CD8-positive, alpha-beta memory T cell (primary cell): Measurements from ENCODE around the gene PEX1. TPM values are rescaled to one million over a fixed set of nuclear protein-coding genes. Genes with fewer than 3 reads are reported as not detected.
"Not testable (repeated sequence)": the region's sequence is repeated elsewhere in the genome, so short reads cannot be mapped to it uniquely, and the experiment has no call there.

Experiments
- CTCF ChIA-PET: fragments of 350-600 bp; sonication (Branson Sonifier 250); formaldehyde crosslinking; loops from one replicate; lab custom pipeline; 2021; ENCODE audit warnings: antibody characterized with exemption; lab: Charles Lee
- POLR2A ChIA-PET: fragments of 350-600 bp; sonication (Branson Sonifier 250); formaldehyde crosslinking; loops from one replicate; lab custom pipeline; 2021; ENCODE audit warnings: antibody characterized with exemption; lab: Charles Lee
- DNase-seq, 5 donors: peaks; one replicate each; pipeline versions ENCODE4 v3.0.0 to v3.0.0-alpha.2; 2020 to 2022; ENCODE audit warnings: mixed read lengths in 1 of 5
- H3K27ac ChIP-seq: one replicate; pipeline ENCODE4 v1.7.0; 2013; ENCODE audit warnings: low read depth, mild to moderate bottlenecking, low read length, moderate library complexity
- H3K27me3 ChIP-seq: 2 replicates; pipeline ENCODE4 v1.7.0; 2013; ENCODE audit warnings: low read length, mild to moderate bottlenecking; ENCODE audit not compliant: insufficient read depth, poor library complexity, severe bottlenecking
- H3K36me3 ChIP-seq: 2 replicates; pipeline ENCODE4 v1.7.0; 2013; ENCODE audit warnings: mild to moderate bottlenecking, low read length, moderate library complexity; ENCODE audit not compliant: insufficient read depth
- H3K4me1 ChIP-seq: 2 replicates; pipeline ENCODE4 v1.7.0; 2013; ENCODE audit warnings: mild to moderate bottlenecking, low read length, moderate library complexity; ENCODE audit not compliant: insufficient read depth
- H3K4me3 ChIP-seq: 2 replicates; pipeline ENCODE4 v1.7.0; 2013; ENCODE audit warnings: mild to moderate bottlenecking, low read length
- H3K9me3 ChIP-seq: 2 replicates; pipeline ENCODE4 v1.7.0; 2013; ENCODE audit warnings: mild to moderate bottlenecking, low read length
- H3K27ac Mint-ChIP-seq, 8 donors: one replicate each; pipeline ENCODE4 v1.8.0; 2020 to 2021; ENCODE audit warnings: mixed read lengths in 8 of 8, mild to moderate bottlenecking in 6 of 8, inconsistent platforms in 3 of 8, moderate library complexity in 3 of 8
- H3K27me3 Mint-ChIP-seq, 2 donors: one replicate each; pipeline ENCODE4 v1.8.0; 2020 to 2021; ENCODE audit warnings: mixed read lengths in 2 of 2, mild to moderate bottlenecking in 1 of 2, moderate library complexity in 1 of 2
- H3K36me3 Mint-ChIP-seq, 3 donors: one replicate each; pipeline ENCODE4 v1.8.0; 2020 to 2021; ENCODE audit warnings: mixed read lengths in 3 of 3, inconsistent platforms in 1 of 3, mild to moderate bottlenecking in 1 of 3
- H3K4me1 Mint-ChIP-seq, 3 donors: one replicate each; pipeline ENCODE4 v1.8.0; 2020 to 2021; ENCODE audit warnings: mixed read lengths in 3 of 3, inconsistent platforms in 1 of 3, mild to moderate bottlenecking in 1 of 3
- H3K4me3 Mint-ChIP-seq, 7 donors: one replicate each; pipeline ENCODE4 v1.8.0; 2020 to 2021; ENCODE audit warnings: mixed read lengths in 7 of 7, mild to moderate bottlenecking in 6 of 7, moderate library complexity in 4 of 7, inconsistent platforms in 2 of 7
- H3K9me3 Mint-ChIP-seq, 5 donors: one replicate each; pipeline ENCODE4 v1.8.0; 2020 to 2022; ENCODE audit warnings: mixed read lengths in 5 of 5, mild to moderate bottlenecking in 3 of 5, moderate library complexity in 2 of 5, inconsistent platforms in 1 of 5
- polyA plus RNA-seq: library from polyadenylated mRNA; unstranded; fragments of 300-500 nt; fragmentation: Illumina TruSeq; gene quantifications from one replicate; pipeline ENCODE4 v1.2.3, GENCODE V29; 2021
- total RNA-seq, 2 experiments: library from RNA; stranded (reverse); gene quantifications; one replicate each; pipeline ENCODE4 v1.2.3, GENCODE V29; 2021

The PEX1 gene
- total and polyA plus RNA-seq, 3 experiments from 2014 or later: 9.2 to 18.0 (median 17.8) TPM

DNA sequence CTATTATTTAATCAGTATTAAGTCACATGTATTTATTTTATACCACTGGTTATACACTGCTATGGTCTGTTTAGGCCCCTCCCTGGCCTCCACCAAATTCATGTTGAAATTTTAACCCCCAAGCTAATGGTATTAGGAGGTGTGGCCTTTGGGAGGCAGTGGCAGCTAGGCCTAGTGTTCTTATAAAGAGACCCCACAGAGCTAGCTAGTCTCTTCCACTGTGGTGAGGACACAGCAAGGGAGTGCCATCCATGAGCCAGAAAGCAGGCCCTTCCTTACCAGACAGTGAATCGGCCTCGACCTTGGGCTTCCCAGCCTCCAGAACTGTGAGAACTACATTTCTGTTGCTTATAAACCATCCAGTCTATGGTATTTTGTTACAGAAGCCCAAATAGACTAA lies 28.9 kb upstream of the PEX1 start:
- Mint-ChIP-seq H3K4me1 (no peaks in the 10 kb centered on the region), H3K36me3 (peaks cover 0 to 23% (median 9%) of the 10 kb centered on the region in 3 donors), H3K4me3 (no peak overlapping the region), H3K27me3 (peaks cover 0 to 2% of the 10 kb centered on the region in 2 donors), H3K27ac (peak overlapping the region in 3 of 8 donors; percentile 9 to 65 (median 17)), H3K9me3 (no peaks in the 10 kb centered on the region)
- no peaks in the 10 kb centered on the region for H3K27me3 ChIP-seq
- H3K9me3 ChIP-seq: no peaks in the 10 kb centered on the region
- H3K36me3 ChIP-seq: no peaks in the 10 kb centered on the region
- CTCF ChIA-PET: no interaction called here
- H3K27ac ChIP-seq: no peak overlapping the region
- no peaks in the 10 kb centered on the region for H3K4me1 ChIP-seq
- POLR2A ChIA-PET: no interaction called here
- DNase-seq: no peak
- no peak overlapping the region for H3K4me3 ChIP-seq

DNA sequence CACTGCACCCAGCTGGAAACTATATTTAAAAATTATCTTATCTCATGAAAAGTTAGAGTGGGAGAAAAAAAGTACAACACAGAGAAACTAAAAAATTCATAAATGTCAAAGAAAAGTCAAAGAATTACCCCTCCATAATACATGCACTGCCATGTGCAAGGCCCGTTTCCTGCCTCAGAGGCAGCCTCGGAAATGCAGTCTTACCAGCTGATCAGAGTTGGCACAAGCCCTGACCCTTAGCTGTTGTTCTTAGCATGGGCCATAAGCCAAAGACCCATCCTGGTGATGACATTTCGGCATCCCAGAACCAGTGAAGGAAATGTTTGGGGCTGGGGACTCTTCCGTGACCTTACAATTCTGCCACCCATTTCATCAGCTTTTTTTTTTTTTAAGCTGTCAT lies 21.9 kb upstream of the PEX1 start:
- H3K4me3 ChIP-seq: no peak overlapping the region
- ChIA-PET POLR2A (no interaction called here), CTCF (interaction anchor here (0.9 to 1.0 kb wide), 2 partner anchors 13 to 22 kb away, joined by 3 read pairs; partner anchors contain the start of genes PEX1 and RBM48)
- Mint-ChIP-seq H3K4me3 (no peak overlapping the region), H3K36me3 (no peaks in the 10 kb centered on the region), H3K4me1 (no peaks in the 10 kb centered on the region), H3K27ac (peak overlapping the region in 1 of 8 donors; percentile 75), H3K27me3 (peaks cover 3 to 12% of the 10 kb centered on the region in 2 donors), H3K9me3 (no peaks in the 10 kb centered on the region)
- H3K9me3 ChIP-seq: no peaks in the 10 kb centered on the region
- no peaks in the 10 kb centered on the region for H3K27me3 ChIP-seq
- H3K4me1 ChIP-seq: no peaks in the 10 kb centered on the region
- DNase-seq: no peak
- no peaks in the 10 kb centered on the region for H3K36me3 ChIP-seq
- H3K27ac ChIP-seq: no peak overlapping the region

DNA sequence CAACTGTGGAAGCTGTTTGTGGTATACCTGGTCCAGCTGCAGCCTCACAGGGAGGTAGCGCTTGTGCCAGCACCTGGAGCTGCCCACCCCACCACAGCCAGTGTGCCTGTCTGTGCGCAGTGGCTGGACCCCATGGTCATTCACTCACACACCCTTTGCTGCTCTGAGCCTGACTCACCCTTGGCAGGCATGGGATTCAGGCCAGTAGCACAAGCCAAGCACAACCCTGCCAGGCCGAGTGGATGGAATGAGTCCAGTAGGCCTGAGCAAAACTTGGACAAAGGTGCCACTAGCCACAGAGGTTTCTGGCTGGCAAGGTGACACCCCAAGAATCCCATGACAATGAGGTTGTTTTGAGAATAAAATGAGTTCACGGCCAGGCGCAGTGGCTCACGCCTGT lies 19.3 kb upstream of the PEX1 start:
- Mint-ChIP-seq H3K36me3 (no peaks in the 10 kb centered on the region), H3K4me3 (no peak overlapping the region), H3K27ac (no peak overlapping the region), H3K9me3 (no peaks in the 10 kb centered on the region), H3K27me3 (peaks cover 3 to 12% of the 10 kb centered on the region in 2 donors), H3K4me1 (no peaks in the 10 kb centered on the region)
- no peak overlapping the region for H3K27ac ChIP-seq
- CTCF ChIA-PET: interaction anchor here (1.4 kb wide), 1 partner anchor 19 kb away, joined by 4 read pairs; the partner anchor contains the start of gene RBM48
- H3K36me3 ChIP-seq: no peaks in the 10 kb centered on the region
- no peak for DNase-seq
- H3K27me3 ChIP-seq: no peaks in the 10 kb centered on the region
- no peaks in the 10 kb centered on the region for H3K9me3 ChIP-seq
- no peak overlapping the region for H3K4me3 ChIP-seq
- H3K4me1 ChIP-seq: no peaks in the 10 kb centered on the region
- POLR2A ChIA-PET: no interaction called here

DNA sequence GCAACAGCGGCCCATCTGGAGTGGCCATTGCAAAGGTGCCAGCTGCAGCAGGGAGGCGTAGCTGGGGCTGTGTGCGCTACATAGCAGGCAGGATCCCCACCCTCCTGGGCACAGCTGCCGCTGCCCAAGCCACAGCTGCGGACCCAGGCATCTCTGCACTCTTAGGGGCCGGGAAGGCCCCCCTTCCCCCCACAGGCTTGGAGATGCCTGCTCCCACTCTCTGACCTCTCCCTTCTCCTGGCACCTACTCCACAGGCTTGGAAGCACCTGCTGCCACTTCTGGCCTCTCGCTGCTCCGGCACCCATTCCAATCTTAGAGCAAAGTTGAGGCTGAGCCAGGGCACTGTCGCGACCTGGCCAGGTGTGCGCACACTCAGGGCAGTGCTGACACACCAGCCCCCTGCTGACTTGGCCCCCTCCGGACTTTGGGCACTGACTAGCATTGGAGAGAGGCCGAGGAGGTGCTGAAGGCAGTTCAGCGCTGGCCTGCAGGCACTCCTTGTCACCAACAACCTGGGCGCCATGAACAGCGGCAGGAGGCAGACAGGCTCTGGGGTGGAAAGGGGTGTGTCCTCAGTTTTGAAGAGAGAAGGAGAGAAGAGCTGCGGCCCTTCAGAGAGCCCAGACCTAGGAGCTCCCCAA lies 18.7 kb upstream of the PEX1 start:
- Mint-ChIP-seq H3K36me3 (no peaks in the 10 kb centered on the region), H3K27me3 (peaks cover 3 to 12% of the 10 kb centered on the region in 2 donors), H3K4me1 (no peaks in the 10 kb centered on the region), H3K27ac (no peak overlapping the region), H3K9me3 (no peaks in the 10 kb centered on the region), H3K4me3 (no peak overlapping the region)
- Histone ChIP-seq H3K36me3 (no peaks in the 10 kb centered on the region), H3K4me3 (no peak overlapping the region), H3K27ac (no peak overlapping the region), H3K27me3 (no peaks in the 10 kb centered on the region), H3K4me1 (no peaks in the 10 kb centered on the region), H3K9me3 (no peaks in the 10 kb centered on the region)
- ChIA-PET POLR2A (no interaction called here), CTCF (interaction anchor here (1.4 kb wide), 1 partner anchor 18 kb away, joined by 4 read pairs; the partner anchor contains the start of gene RBM48)
- no peak for DNase-seq

DNA sequence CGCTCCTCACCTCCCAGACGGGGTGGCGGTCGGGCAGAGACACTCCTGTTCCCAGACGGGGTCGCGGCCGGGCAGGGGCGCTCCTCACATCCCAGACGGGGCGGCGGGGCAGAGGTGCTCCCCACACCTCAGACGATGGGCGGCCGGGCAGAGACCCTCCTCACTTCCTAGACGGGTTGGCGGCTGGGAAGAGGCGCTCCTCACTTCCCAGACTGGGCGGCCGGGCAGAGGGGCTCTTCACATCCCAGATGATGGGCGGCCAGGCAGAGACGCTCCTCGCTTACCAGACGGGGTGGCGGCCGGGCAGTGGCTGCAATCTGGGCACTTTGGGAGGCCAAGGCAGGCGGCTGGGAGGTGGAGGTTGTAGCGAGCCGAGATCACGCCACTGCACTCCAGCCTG lies 16.8 kb upstream of the PEX1 start:
- POLR2A ChIA-PET, H3K27me3 ChIP-seq, H3K4me3 Mint-ChIP-seq, CTCF ChIA-PET, H3K4me1 Mint-ChIP-seq, DNase-seq, H3K27ac Mint-ChIP-seq, H3K27ac ChIP-seq, H3K9me3 ChIP-seq, H3K9me3 Mint-ChIP-seq, H3K36me3 ChIP-seq, H3K4me3 ChIP-seq, H3K36me3 Mint-ChIP-seq, H3K4me1 ChIP-seq, H3K27me3 Mint-ChIP-seq: not testable (repeated sequence)

DNA sequence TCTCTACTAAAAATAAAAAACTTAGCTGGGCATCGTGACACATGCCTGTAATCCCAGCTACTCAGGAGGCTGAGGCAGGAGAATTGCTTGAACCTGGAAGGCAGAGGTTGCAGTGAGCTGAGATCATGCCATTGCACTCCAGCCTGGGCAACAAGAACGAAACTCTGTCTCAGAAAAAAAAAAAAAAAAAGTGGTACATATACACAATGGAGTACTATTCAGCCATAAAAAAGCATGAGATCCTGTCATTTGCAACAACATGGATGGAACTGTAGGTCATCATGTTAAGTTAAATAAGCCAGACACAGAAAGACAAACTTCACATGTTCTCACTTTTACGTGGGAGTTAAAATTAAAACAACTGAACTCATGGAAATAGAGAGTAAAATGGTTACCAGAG lies 15.2 kb upstream of the PEX1 start:
- H3K9me3 ChIP-seq, H3K4me3 ChIP-seq, H3K27me3 ChIP-seq, H3K27me3 Mint-ChIP-seq, H3K4me1 Mint-ChIP-seq, CTCF ChIA-PET, H3K27ac Mint-ChIP-seq, H3K36me3 Mint-ChIP-seq, H3K27ac ChIP-seq, POLR2A ChIA-PET, DNase-seq, H3K36me3 ChIP-seq, H3K4me1 ChIP-seq, H3K9me3 Mint-ChIP-seq, H3K4me3 Mint-ChIP-seq: not testable (repeated sequence)

DNA sequence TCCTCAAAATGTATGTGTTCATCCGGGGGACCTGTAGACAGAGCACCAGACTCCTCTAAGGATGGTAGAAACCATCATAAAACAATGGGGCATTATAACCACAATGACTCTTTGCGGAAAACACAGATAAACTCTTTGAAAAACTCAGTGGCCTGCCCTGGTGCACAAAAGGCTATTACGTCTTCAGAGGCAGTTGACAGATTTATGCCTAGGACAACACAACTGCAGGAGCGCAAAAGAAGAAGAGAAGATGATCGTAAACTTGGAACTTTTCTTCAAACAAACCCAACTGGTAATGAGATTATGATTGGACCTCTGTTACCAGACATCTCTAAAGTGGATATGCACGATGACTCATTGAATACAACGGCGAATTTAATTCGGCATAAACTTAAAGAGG lies 6.3 kb upstream of the PEX1 start:
- no peak for DNase-seq
- ChIA-PET CTCF (no interaction called here), POLR2A (no interaction called here)
- H3K36me3 Mint-ChIP-seq: peaks cover 8 to 89% (median 33%) of the 10 kb centered on the region in 3 donors
- no peaks in the 10 kb centered on the region for H3K9me3 Mint-ChIP-seq
- H3K4me3 ChIP-seq: no peak overlapping the region
- peaks cover 7% of the 10 kb centered on the region for H3K4me1 ChIP-seq
- H3K4me1 Mint-ChIP-seq: peaks cover 28 to 54% (median 47%) of the 10 kb centered on the region in 3 donors
- H3K27me3 ChIP-seq: no peaks in the 10 kb centered on the region
- no peak overlapping the region for H3K27ac Mint-ChIP-seq
- H3K9me3 ChIP-seq: no peaks in the 10 kb centered on the region
- H3K36me3 ChIP-seq: peaks cover 52% of the 10 kb centered on the region
- H3K27me3 Mint-ChIP-seq: no peaks in the 10 kb centered on the region
- H3K27ac ChIP-seq: no peak overlapping the region
- H3K4me3 Mint-ChIP-seq: no peak overlapping the region

DNA sequence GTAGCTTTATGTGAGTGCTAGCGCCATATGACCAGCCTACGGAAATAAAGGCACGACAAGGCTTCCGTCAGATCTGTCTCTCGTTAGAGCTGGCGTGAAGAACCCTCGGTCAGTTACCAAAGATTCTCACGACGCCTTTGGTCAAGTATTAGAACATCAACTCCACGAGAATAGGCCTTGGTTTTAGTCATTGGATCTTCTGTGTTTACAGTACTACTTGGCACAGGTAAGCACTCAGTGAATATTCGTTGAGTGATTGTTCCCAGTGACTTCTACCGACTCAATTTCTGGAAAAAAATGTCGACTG lies 591 bp upstream of the PEX1 start:
- H3K27me3 Mint-ChIP-seq: peaks cover 0 to 3% of the 10 kb centered on the region in 2 donors
- H3K36me3 Mint-ChIP-seq: peaks cover 7 to 58% (median 20%) of the 10 kb centered on the region in 3 donors
- H3K36me3 ChIP-seq: peaks cover 19% of the 10 kb centered on the region
- DNase-seq: no peak
- H3K9me3 Mint-ChIP-seq: no peaks in the 10 kb centered on the region
- H3K27ac ChIP-seq: peak overlapping the region; percentile 97
- CTCF ChIA-PET: interaction anchor here (0.7 to 3.4 kb wide), 20 partner anchors 12 to 704 kb away, joined by 3 to 19 read pairs (median 4); partner anchors contain the start of genes ANKIB1, CDK6, GATAD1 and KRIT1
- H3K4me3 Mint-ChIP-seq: peak overlapping the region; percentile 86 to 96 (median 89)
- H3K4me3 ChIP-seq: peak overlapping the region; percentile 99
- no peaks in the 10 kb centered on the region for H3K27me3 ChIP-seq
- POLR2A ChIA-PET: interaction anchor here (0.5 to 2.0 kb wide), 11 partner anchors 60 to 703 kb away, joined by 3 to 32 read pairs (median 5); partner anchors contain the start of genes ANKIB1, CYP51A1, FAM133B and GATAD1
- peak overlapping the region; percentile 87 to 100 (median 96) for H3K27ac Mint-ChIP-seq
- H3K9me3 ChIP-seq: no peaks in the 10 kb centered on the region
- peaks cover 41 to 64% (median 61%) of the 10 kb centered on the region in 3 donors for H3K4me1 Mint-ChIP-seq
- H3K4me1 ChIP-seq: peaks cover 17% of the 10 kb centered on the region
